ENCODE results near the gene MAG. TPM values are rescaled to one million over a fixed set of nuclear protein-coding genes. Genes with fewer than 3 reads are reported as not detected.
A peak's percentile ranks its signal among the peaks of the same experiment; 100 is the strongest.

MAG gene
- total RNA-seq, 1 donor from 2014 or later: not detected

GRCh38 chr19:35346193-35347052, 54.5 kb downstream of the MAG start:
- intact Hi-C loops (cut with DNase I): no loop called here
- H3K4me1 ChIP-seq: no peaks in the 10 kb centered on the region
- ATAC-seq (peak; percentile 35), DNase-seq (peak; percentile 61)
- no peaks in the 10 kb centered on the region for H3K36me3 ChIP-seq
- H3K27ac ChIP-seq: no peak overlapping the region
- TF ChIP-seq CTCF (IDR thresholded peaks at IDR 0.05): no peak
- H3K27me3 ChIP-seq: no peaks in the 10 kb centered on the region
- no peaks in the 10 kb centered on the region for H3K9me3 ChIP-seq
- H3K4me3 ChIP-seq: no peak overlapping the region

GRCh38 chr19:35347171-35347929, 55.4 kb downstream of the MAG start, which contains the start of gene FFAR1:
FFAR1 (plus strand) TSS chr19:35347902; CDS start chr19:35351552, 3,650 bp downstream.
- H3K27ac ChIP-seq: no peak within 1 kb of the TSS
- H3K27me3 ChIP-seq: no peaks in the 10 kb centered on the region
- no peaks in the 10 kb centered on the region for H3K9me3 ChIP-seq
- no peaks in the 10 kb centered on the region for H3K4me1 ChIP-seq
- DNase-seq (peak; percentile 28), ATAC-seq (peak; percentile 13)
- intact Hi-C loops (cut with DNase I): no loop called here
- H3K36me3 ChIP-seq: no peaks in the 10 kb centered on the region
- H3K4me3 ChIP-seq: no peak within 1 kb of the TSS
- no peak for TF ChIP-seq CTCF (IDR thresholded peaks at IDR 0.05)

- TF ChIP-seq CTCF (IDR thresholded peaks at IDR 0.05): no peak
- H3K27me3 ChIP-seq: no peaks in the 10 kb centered on the region
- intact Hi-C loops (cut with DNase I): no loop called here
- no peaks in the 10 kb centered on the region for H3K9me3 ChIP-seq
- H3K27ac ChIP-seq: no peak overlapping the region
- no peaks in the 10 kb centered on the region for H3K36me3 ChIP-seq
- no peak overlapping the region for H3K4me3 ChIP-seq
- DNase-seq (peak; percentile 19), ATAC-seq (no peak)
- no peaks in the 10 kb centered on the region for H3K4me1 ChIP-seq
Observed at GRCh38 chr19:35347930-35348298, 56.0 kb downstream of the MAG start.

- Histone ChIP-seq H3K4me1 (no peaks in the 10 kb centered on the region), H3K36me3 (no peaks in the 10 kb centered on the region), H3K27me3 (no peaks in the 10 kb centered on the region), H3K9me3 (no peaks in the 10 kb centered on the region), H3K4me3 (no peak overlapping the region), H3K27ac (no peak overlapping the region)
- DNase-seq (peak; percentile 35), ATAC-seq (no peak)
- intact Hi-C loops (cut with DNase I): no loop called here
- TF ChIP-seq CTCF (IDR thresholded peaks at IDR 0.05): no peak
Observed at GRCh38 chr19:35348911-35349611, 57.1 kb downstream of the MAG start.

GRCh38 chr19:35349614-35350521, 57.9 kb downstream of the MAG start:
- DNase-seq (peak; percentile 56), ATAC-seq (no peak)
- no peak for TF ChIP-seq CTCF (IDR thresholded peaks at IDR 0.05)
- no peaks in the 10 kb centered on the region for H3K27me3 ChIP-seq
- no peaks in the 10 kb centered on the region for H3K36me3 ChIP-seq
- intact Hi-C loops (cut with DNase I): loop anchor here (10.0 kb wide), 2 partner anchors 115 to 145 kb away; partner anchors contain the start of gene KRTDAP
- H3K9me3 ChIP-seq: no peaks in the 10 kb centered on the region
- no peaks in the 10 kb centered on the region for H3K4me1 ChIP-seq
- H3K4me3 ChIP-seq: no peak overlapping the region
- no peak overlapping the region for H3K27ac ChIP-seq

Data from upper lobe of right lung (tissue), 1 donor.